GM12878 (cell line): ENCODE results near the gene PSMD13. TPM values are rescaled to one million over a fixed set of nuclear protein-coding genes. Genes with fewer than 3 reads are reported as not detected.
"Not testable (repeated sequence)": the region's sequence is repeated elsewhere in the genome, so short reads cannot be mapped to it uniquely, and the experiment has no call there.

Source experiments
- ATAC-seq: fragments of 200-7000 bp; cut with Tn5 transposase; 3 replicates; pipeline ENCODE4 v1.9.1; 2020; ENCODE audit warnings: mild to moderate bottlenecking, moderate library complexity
- BruUV-seq: library from RNA; stranded (reverse); fragments of 400-500 nt; replicated peaks from 2 replicates; lab custom pipeline; 2021; lab: Mats Ljungman, UMichigan
- CTCF ChIA-PET: fragments of 300-600 bp; sonication (Branson Sonifier 250); formaldehyde crosslinking; extraction: SDS; loops from one replicate; lab custom pipeline; 2021; ENCODE audit warnings: inconsistent platforms; lab: Yijun Ruan, JAX
- POLR2A ChIA-PET: fragments of 350-600 bp; formaldehyde crosslinking; extraction: SDS; loops from one replicate; lab custom pipeline; 2021; ENCODE audit warnings: inconsistent platforms; lab: Charles Lee
- RAD21 ChIA-PET: fragments of 300-600 bp; sonication (Branson Sonifier 250); formaldehyde crosslinking; loops from one replicate; lab custom pipeline; 2023; ENCODE audit warnings: antibody characterized with exemption; ENCODE audit not compliant: unreplicated experiment; lab: Charles Lee
- SMC1A ChIA-PET: fragments of 300-600 bp; sonication (Branson Sonifier 250); formaldehyde crosslinking; loops from one replicate; lab custom pipeline; 2023; ENCODE audit not compliant: unreplicated experiment, uncharacterized antibody; lab: Charles Lee
- DNase-seq: peaks from one replicate; pipeline ENCODE4 v3.0.0-alpha.2; 2011; ENCODE audit warnings: low read depth, low spot score
- FAIRE-seq: peaks from 3 replicates; lab custom pipeline; 2011; peaks lifted over from hg19 to GRCh38; lab: Jason Lieb, UNC
- H2AFZ ChIP-seq: 2 replicates; pipeline ENCODE4 v1.6.0; 2011; ENCODE audit warnings: low read depth, low read length, control low read depth; ENCODE audit not compliant: control insufficient read depth
- H3K27ac ChIP-seq: 2 replicates; pipeline ENCODE4 v1.5.1; 2011; ENCODE audit warnings: control low read depth; ENCODE audit not compliant: control insufficient read depth, insufficient read depth
- H3K27me3 ChIP-seq, 2 experiments: replicated peaks in 1 of 2; 2 replicates each; pipeline versions ENCODE4 v1.6.0 to v1.6.1; 2011; ENCODE audit warnings: low read length in 1 of 2; ENCODE audit not compliant: control insufficient read depth in 2 of 2, insufficient read depth in 2 of 2
- H3K36me3 ChIP-seq, 2 experiments: 2 replicates each; pipeline ENCODE4 v1.5.1; 2011; ENCODE audit warnings: low read length in 1 of 2; ENCODE audit not compliant: control insufficient read depth in 2 of 2, insufficient read depth in 2 of 2
- H3K4me1 ChIP-seq: 2 replicates; pipeline ENCODE4 v1.6.1; 2011; ENCODE audit warnings: mild to moderate bottlenecking, low read length, moderate library complexity, mixed read lengths; ENCODE audit not compliant: control insufficient read depth, insufficient read depth
- H3K4me2 ChIP-seq: 2 replicates; pipeline ENCODE4 v1.6.0; 2011; ENCODE audit warnings: control low read depth; ENCODE audit not compliant: control insufficient read depth, insufficient read depth
- H3K4me3 ChIP-seq: fragments of 200-600 bp; sonication (generic); 2 replicates; pipeline ENCODE4 v1.5.1; 2016
- H3K79me2 ChIP-seq: 2 replicates; pipeline ENCODE4 v1.6.0; 2011; ENCODE audit warnings: low read length; ENCODE audit not compliant: control insufficient read depth, insufficient read depth
- H3K9ac ChIP-seq: 2 replicates; pipeline ENCODE4 v1.8.0; 2011; ENCODE audit warnings: low read length, control low read depth, mixed read lengths; ENCODE audit not compliant: control insufficient read depth, insufficient read depth
- H3K9me3 ChIP-seq: replicated peaks from 3 replicates; pipeline ENCODE4 v1.5.1; 2011; ENCODE audit warnings: mild to moderate bottlenecking, low read length; ENCODE audit not compliant: control insufficient read depth, insufficient read depth
- H4K20me1 ChIP-seq: 2 replicates; pipeline ENCODE4 v1.6.0; 2011; ENCODE audit not compliant: control insufficient read depth, insufficient read depth
- CTCF ChIP-seq, 3 experiments: IDR thresholded peaks in 2 of 3; conservative IDR thresholded peaks in 1 of 3; 2 replicates each; pipeline ENCODE4 v1.5.1; 2011; ENCODE audit warnings: low read depth in 3 of 3, low read length in 3 of 3, mild to moderate bottlenecking in 3 of 3, control low read depth in 2 of 3, moderate library complexity in 2 of 3, inconsistent platforms in 1 of 3, mixed read lengths in 1 of 3; ENCODE audit not compliant: control insufficient read depth in 2 of 3, insufficient read depth in 1 of 3; ENCODE audit errors: extremely low read depth in 1 of 3
- WGBS: methylation state at CpG from one replicate; pipeline ENCODE4 v1.1.6; 2016; ENCODE audit warnings: low lambda C conversion rate; ENCODE audit not compliant: insufficient replicate concordance, insufficient coverage; ENCODE audit errors: missing lambda C conversion rate; 5-methylcytosine and 5-hydroxymethylcytosine counted together
- in situ Hi-C: fragments of 300-500 bp; cut with MboI; formaldehyde crosslinking; loops from 9 replicates; pipeline ENCODE4 v1.14.3; 2018; ENCODE audit warnings: mixed read lengths
- intact Hi-C: fragments of 100-400 bp; cut with micrococcal nuclease; formaldehyde crosslinking; loops from one replicate; pipeline ENCODE4 v1.14.2; 2022; ENCODE audit not compliant: unreplicated experiment
- polyA plus RNA-seq, 11 experiments: library from polyadenylated mRNA; depleted of rRNA in 4 of 11; unstranded in 6 of 11; stranded (reverse) in 5 of 11; fragments of >200 nt; fragmentation: Nextera tagmentation in 4 of 11; fragmentation: Illumina TruSeq in 1 of 11; extraction: Ambion mirVana in 4 of 11; extraction: Trizol in 1 of 11; gene quantifications; 1 replicate in 1 of 11; 2 replicates in 10 of 11; pipeline versions ENCODE4 v1.2.1 to v1.2.3, GENCODE V29; 2011 to 2016; ENCODE audit warnings: inconsistent platforms in 2 of 11, missing spikeins in 2 of 11, low read depth in 1 of 11
- total RNA-seq, 4 experiments: library from RNA; depleted of rRNA in 3 of 4; stranded (reverse); fragments of >200 nt in 3 of 4; fragmentation: Illumina TruSeq in 1 of 4; extraction: Trizol in 1 of 4; gene quantifications; 2 replicates each; pipeline versions ENCODE4 v1.2.1 to v1.2.3, GENCODE V29; 2013 to 2021

The PSMD13 gene
- total and polyA plus RNA-seq, 10 of the 15 experiments (the other 5 are each of a cell fraction or from before 2014, with no cell fraction given), result 141 to 303 (median 177) TPM

- intact Hi-C loops, FAIRE-seq, SMC1A ChIA-PET, H3K36me3 ChIP-seq, H3K27ac ChIP-seq, in situ Hi-C loops, BruUV-seq, H3K4me3 ChIP-seq, POLR2A ChIA-PET, H3K9me3 ChIP-seq, H3K27me3 ChIP-seq, H2AFZ ChIP-seq, H3K4me1 ChIP-seq, H4K20me1 ChIP-seq, H3K4me2 ChIP-seq, H3K9ac ChIP-seq, DNase-seq, RAD21 ChIA-PET, H3K79me2 ChIP-seq: not testable (repeated sequence)
- WGBS, result 52% methylated on average over 11 of the region's 25 CpGs
- peak in 2 of 3 experiments; percentile 31 to 41; a peak in 3 of 6 replicates for TF ChIP-seq CTCF (IDR thresholded peaks at IDR 0.05 in 2 of 3, conservative IDR thresholded peaks at IDR 0.05 in 1 of 3; ENCODE audit: control insufficient read depth in 2 of 3, extremely low read depth in 1 of 3, insufficient read depth in 1 of 3, low read depth in 3 of 3, low read length in 3 of 3)
- CTCF ChIA-PET, result interaction anchor here (0.6 kb wide), 1 partner anchor 82 kb away, joined by 3 read pairs; no protein-coding TSS in a partner anchor
- ATAC-seq, result peak; percentile 93
Observed at GRCh38 chr11:189843-190311, 46.9 kb upstream of the PSMD13 start.

DNA sequence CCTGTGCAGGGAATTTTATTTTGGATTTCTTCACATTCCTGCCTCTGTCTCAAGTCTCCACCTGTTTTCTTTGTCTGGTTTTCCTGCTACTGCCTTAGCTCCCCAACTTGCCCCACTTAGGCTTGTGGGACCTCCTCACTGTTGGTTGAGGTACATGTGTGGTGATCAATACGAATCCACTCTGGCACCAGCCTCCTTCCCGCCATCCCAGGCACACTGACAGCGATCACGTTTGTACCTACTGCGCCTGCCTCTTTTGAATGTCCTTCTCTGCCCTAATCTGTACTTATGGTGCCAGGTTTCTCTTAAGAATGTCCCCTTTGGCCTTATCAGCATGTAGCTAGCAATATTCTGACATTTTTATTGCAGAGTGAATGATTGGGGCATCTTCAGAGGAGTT, 46.2 kb upstream of the PSMD13 start:
- POLR2A ChIA-PET, H3K79me2 ChIP-seq, H3K27me3 ChIP-seq, intact Hi-C loops, H3K27ac ChIP-seq, in situ Hi-C loops, H3K4me3 ChIP-seq, RAD21 ChIA-PET, H3K36me3 ChIP-seq, FAIRE-seq, H3K9ac ChIP-seq, ATAC-seq, SMC1A ChIA-PET, H4K20me1 ChIP-seq, H3K4me1 ChIP-seq, DNase-seq, BruUV-seq, H3K9me3 ChIP-seq, H2AFZ ChIP-seq, H3K4me2 ChIP-seq: not testable (repeated sequence)
- WGBS, result 69% methylated on average over 5 of the region's 5 CpGs
- CTCF ChIA-PET, result interaction anchor here (0.6 kb wide), 1 partner anchor 81 kb away, joined by 3 read pairs; no protein-coding TSS in a partner anchor
